Lung microvascular endothelial cell (primary cell): ENCODE measurements around the gene APEX1. TPM values are rescaled to one million over a fixed set of nuclear protein-coding genes. Genes with fewer than 3 reads are reported as not detected.
A peak's percentile ranks its signal among the peaks of the same experiment; 100 is the strongest.
"Not testable (repeated sequence)": the region's sequence is repeated elsewhere in the genome, so short reads cannot be mapped to it uniquely, and the experiment has no call there.

Experiments
- DNase-seq, 2 donors: peaks; one replicate each; pipeline versions ENCODE4 v3.0.0 to v3.0.0-alpha.2; 2010; ENCODE audit warnings: low read depth in 2 of 2
- total RNA-seq: library from RNA; depleted of rRNA; stranded (reverse); fragments of >200 nt; gene quantifications from 2 replicates; pipeline ENCODE4 v1.2.1, GENCODE V29; 2014

APEX1 gene
- total RNA-seq, 1 donor from 2014 or later = 61.1 TPM

- no peak for DNase-seq
Measured at GRCh38 chr14:20435582-20436362, 19.3 kb upstream of the APEX1 start, which contains the start of gene KLHL33. TSS of gene KLHL33 (minus strand) at chr14:20436166. CDS start at chr14:20435811, 355 bp downstream.

- DNase-seq = no peak
Measured at GRCh38 chr14:20436363-20436755, 18.7 kb upstream of the APEX1 start.

- no peak for DNase-seq
Measured at GRCh38 chr14:20438664-20439063, 16.4 kb upstream of the APEX1 start.

GRCh38 chr14:20440465-20440864, 14.6 kb upstream of the APEX1 start:
- no peak for DNase-seq

GRCh38 chr14:20440882-20441281, 14.1 kb upstream of the APEX1 start:
- DNase-seq = peak; percentile 37 to 55

GRCh38 chr14:20441461-20441860, 13.6 kb upstream of the APEX1 start:
- no peak for DNase-seq

GRCh38 chr14:20443650-20444049, 11.4 kb upstream of the APEX1 start:
- not testable (repeated sequence) for DNase-seq

- DNase-seq = no peak
Measured at GRCh38 chr14:20446889-20447288, 8.1 kb upstream of the APEX1 start.

GRCh38 chr14:20452831-20453230, 2.2 kb upstream of the APEX1 start:
- DNase-seq = not testable (repeated sequence)

GRCh38 chr14:20455355-20456300, 602 bp downstream of the APEX1 start:
- peak in 1 of 2 donors; percentile 93 for DNase-seq

- DNase-seq = no peak
Measured at GRCh38 chr14:20456971-20457370, 1.9 kb downstream of the APEX1 start.

- no peak for DNase-seq
Measured at GRCh38 chr14:20458031-20458789, 3.2 kb downstream of the APEX1 start.

- DNase-seq = peak in 1 of 2 donors; percentile 14
Measured at GRCh38 chr14:20460458-20461224, 5.6 kb downstream of the APEX1 start.

GRCh38 chr14:20461225-20462141, 6.5 kb downstream of the APEX1 start, which contains the start of gene PIP4P1:
TSS of gene PIP4P1 (minus strand) at chr14:20461434. CDS start at chr14:20461325, 109 bp downstream.
- peak; percentile 100 for DNase-seq

GRCh38 chr14:20468764-20469241, 13.8 kb downstream of the APEX1 start:
- DNase-seq = peak; percentile 13 to 20

- peak; percentile 93 to 95 for DNase-seq
Measured at GRCh38 chr14:20469242-20469889, 14.3 kb downstream of the APEX1 start, which contains the start of gene PNP. TSS of gene PNP (plus strand) at chr14:20469406. CDS start at chr14:20469525, 119 bp downstream.

- DNase-seq = peak; percentile 30 to 92
Measured at GRCh38 chr14:20469890-20470602, 15.0 kb downstream of the APEX1 start.

- DNase-seq = no peak
Measured at GRCh38 chr14:20470603-20470901, 15.5 kb downstream of the APEX1 start.
